Sciatic nerve (tissue), 2 donors: ENCODE results near the gene ERN2. TPM values are rescaled to one million over a fixed set of nuclear protein-coding genes. Genes with fewer than 3 reads are reported as not detected.
"Not testable (repeated sequence)": the region's sequence is repeated elsewhere in the genome, so short reads cannot be mapped to it uniquely, and the experiment has no call there.

Experiments used
- ATAC-seq: fragments of 200-7000 bp; cut with Tn5 transposase; one replicate; pipeline ENCODE4 v1.9.1; 2020; ENCODE audit warnings: mild to moderate bottlenecking, moderate library complexity
- DNase-seq: peaks from one replicate; pipeline ENCODE4 v3.0.0-alpha.2; 2020; ENCODE audit warnings: low spot score
- intact Hi-C: fragments of 100-400 bp; cut with DNase I; formaldehyde crosslinking; loops from one replicate; pipeline ENCODE4 v1.14.2; 2022
- total RNA-seq: library from RNA; stranded (reverse); fragmentation: NEBNext Ultra II Directional; extraction: Animal tissue kit (Norgen Biotek cat#: 25700); gene quantifications from one replicate; pipeline ENCODE4 v1.2.1, GENCODE V29; 2021
- donor health status: DM: no; HTN: no; CAD: no.
- donor health status: DM: no; HTN: no; CAD: no.

ERN2 gene
- total RNA-seq, 1 donor from 2014 or later, result not detected

DNA sequence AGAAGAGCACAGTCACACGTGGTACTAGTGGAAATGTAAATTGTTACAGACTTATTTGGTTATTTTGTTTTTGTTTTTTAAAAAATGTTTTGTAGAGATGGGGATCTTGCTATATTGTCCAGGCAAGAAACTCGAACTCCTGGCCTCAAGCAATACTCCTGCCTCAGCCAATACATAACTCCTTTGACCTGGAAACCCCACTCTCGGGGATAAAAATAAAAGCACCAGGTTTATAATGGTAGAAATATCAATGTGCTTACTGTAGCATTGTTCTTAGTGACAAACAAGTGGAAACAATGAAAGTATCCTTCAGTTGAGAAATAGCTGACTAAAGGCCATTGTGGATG, 11.7 kb upstream of the ERN2 start:
- intact Hi-C loops, result no loop called here
- ATAC-seq, result no peak
- no peak for DNase-seq

DNA sequence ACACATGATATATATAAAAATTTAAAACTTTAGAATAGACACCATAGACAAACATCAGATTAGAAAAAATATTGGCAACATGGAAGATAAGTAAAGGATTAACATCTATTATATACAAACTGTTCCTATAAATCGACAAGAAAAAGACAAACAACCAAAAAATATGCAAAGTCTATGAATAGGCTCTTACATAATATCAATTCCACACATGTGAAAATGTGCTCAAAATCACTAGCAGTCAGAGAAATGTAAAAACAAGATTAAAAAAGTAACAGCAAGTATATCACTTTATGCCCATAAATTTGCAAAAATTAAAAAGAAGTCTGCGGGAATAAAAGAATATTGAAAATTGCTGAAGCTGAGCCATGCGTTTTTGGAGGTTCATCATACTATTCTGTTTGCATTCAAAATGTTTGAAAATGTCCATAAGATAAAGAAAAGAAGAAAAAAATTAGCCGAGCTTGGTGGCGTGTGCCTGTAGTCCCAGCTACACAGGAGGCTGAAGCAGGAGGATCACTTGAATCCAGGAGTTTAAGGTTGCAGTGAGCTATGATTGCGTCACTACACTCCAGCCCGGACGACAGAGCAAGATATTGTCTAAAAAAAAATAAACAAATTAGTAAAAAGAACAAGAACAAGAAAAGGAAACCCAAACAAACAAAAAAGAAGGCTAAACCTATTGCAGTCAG, 11.2 kb upstream of the ERN2 start:
- intact Hi-C loops, result no loop called here

DNA sequence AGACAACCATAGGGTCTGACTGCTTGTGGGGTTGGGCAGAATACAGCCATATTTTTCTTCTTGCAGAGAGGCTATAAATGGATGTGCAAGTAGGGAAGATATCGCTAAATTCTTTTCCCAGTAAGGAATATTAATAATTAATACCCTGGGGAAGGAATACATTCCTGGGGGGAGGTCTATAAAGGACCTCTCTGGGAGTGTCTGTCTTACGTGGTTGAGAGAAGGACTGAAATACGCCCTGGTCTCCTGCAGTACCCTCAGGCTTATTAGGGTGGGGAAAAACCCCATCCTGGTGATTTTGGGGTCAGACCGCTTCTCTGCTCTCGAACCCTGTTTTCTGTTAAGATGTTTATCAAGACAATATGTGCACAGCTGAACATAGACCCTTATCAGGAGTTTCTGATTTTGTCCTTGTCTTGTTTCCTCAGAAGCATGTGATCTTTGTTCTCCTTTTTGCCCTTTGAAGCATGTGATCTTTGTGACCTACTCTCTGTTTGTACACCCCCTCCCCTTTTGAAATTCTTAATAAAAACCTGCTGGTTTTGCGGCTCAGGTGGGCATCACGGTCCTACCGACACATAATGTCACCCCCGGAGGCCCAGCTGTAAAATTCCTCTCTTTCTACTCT, 9.7 kb upstream of the ERN2 start:
- intact Hi-C loops, ATAC-seq, DNase-seq: not testable (repeated sequence)

More for the DNA sequence above, 11.2 kb upstream of the ERN2 start:
- DNase-seq, result no peak
- ATAC-seq, result no peak

DNA sequence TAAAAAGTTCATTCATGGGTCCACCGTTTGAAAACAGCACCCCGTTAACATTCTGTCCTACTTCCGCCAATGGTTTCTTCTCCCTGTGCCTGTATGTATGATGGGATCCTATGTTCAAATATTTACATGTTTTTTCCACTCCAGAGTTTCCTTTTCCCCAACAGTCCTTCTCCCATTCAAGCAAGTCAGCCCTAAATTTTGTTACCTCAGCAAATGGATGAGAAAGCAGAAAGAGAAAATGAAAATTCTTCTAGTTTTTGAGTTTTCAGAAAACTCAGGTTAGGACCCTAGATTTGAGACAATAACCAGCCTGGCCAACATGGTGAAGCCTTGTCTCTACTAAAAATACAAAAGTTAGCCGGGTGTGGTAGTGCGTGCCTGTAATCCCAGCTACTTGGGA, 3.5 kb upstream of the ERN2 start:
- DNase-seq (no peak), ATAC-seq (no peak)
- intact Hi-C loops, result no loop called here

DNA sequence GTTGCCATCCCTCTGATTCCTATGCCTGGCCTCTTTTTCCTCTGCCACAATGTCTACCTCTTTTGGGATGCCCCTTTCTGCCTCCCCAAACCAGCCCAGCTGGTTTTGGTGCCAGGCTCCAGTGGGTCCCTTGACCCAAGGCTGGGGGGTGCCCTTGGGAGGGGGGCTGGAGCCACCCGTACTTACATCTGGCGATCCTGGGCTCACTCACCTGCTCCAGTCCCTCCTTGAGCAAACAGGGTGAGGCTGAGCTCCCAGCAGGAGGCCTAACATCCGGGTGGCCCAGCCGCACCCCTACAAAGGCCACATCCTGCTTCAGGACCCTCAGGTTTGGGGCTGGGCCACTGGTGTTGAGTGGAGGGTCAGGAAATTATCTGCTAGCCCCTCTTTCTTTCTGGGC, 1.2 kb downstream of the ERN2 start:
- no peak for DNase-seq
- no peak for ATAC-seq
- intact Hi-C loops, result no loop called here

DNA sequence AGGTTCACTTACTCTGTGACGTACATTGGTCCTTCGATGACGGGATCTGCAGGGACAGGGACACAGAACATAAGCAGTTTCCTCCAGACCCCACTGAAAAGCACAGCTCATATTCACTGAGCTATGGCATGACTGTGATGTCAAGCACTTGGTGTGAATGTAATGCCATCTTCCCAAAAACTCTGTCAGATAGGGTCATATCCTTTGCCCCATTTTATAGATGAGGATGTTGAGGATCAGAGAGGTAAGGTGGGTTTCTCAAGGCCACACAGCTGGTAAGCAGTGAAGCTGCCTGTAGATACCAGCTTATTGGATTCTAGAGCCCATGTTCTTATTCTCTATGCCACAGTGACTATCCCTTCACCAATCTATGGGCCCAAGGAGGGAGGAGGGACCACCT, 2.5 kb downstream of the ERN2 start:
- intact Hi-C loops, result no loop called here
- ATAC-seq, result no peak
- no peak for DNase-seq

DNA sequence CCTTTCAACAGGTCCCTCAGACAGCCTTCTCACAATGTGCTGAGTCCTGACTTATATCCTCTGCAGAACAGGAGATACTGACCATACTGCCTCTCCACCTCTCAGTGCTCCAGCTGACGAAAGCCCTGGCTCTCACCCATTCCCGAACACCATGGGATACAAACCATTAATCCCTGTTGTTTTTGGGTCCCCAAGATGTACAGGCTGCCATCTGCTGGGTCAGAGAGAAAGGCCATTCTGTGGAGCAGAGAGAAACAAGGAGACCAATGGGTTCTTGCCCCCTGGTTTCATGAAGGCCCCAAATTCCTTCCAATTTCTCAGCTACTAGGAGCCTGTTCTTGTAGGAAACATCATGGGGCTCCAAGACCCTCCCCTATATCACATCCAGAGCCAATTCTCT, 3.0 kb downstream of the ERN2 start:
- intact Hi-C loops, result no loop called here
- ATAC-seq (no peak), DNase-seq (no peak)

DNA sequence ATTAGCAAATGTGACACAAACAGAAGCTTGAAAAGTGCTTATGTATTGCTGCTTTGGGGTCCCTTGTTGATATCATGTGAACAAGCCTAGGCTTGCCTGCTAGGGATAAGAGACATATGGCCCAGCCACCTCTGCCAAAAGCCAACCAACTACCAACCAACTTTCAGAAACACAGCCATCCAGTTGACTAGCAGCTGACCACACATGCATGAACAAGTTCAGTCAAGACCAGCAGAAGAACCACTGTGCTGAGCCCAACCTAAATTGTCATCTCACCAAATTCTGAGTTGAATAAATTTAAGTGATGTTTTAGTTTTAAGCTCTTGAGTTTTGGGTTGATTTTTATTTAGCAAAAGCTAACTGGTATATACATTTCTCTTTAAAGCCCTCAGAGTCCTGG, 3.5 kb downstream of the ERN2 start:
- intact Hi-C loops, result no loop called here
- ATAC-seq (no peak), DNase-seq (no peak)

DNA sequence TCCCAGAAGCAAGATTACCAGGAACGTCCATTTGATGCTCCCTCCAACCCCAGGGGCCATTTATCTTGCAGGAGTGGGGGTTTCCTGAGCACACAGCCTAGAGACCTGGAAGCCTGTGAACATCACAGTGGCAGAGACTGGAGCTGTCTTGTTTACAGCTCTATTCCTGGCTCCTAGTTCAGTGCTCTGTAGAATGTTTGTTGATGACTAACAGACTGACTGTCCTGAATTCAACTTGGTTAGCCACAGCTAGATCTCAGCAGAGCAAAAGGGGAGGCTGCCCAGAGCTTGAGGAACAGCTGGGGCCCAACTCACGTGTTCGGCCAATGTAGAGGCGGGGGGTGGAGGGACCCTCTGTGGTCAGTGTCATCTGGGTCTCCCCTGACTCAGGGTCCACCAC, 6.6 kb downstream of the ERN2 start:
- intact Hi-C loops, result no loop called here
- ATAC-seq, result no peak

DNA sequence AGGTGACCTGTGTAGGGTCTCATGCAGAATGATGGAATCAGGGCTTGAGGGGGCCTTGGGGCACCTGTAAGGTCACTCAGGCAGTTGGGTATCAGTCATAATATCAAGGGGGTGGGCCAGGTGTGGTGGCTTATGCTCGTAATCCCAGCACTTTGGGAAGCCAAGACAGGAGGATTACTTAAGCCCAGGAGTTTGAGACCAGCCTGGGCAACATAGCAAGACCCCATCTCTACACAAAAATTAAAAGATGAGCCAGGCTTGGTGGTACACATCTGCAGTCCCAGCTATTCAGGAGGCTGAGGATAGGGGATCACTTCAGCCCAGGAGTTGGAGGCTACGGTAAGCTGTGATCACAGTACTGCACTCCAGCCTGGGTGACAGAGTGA, 7.5 kb downstream of the ERN2 start:
- DNase-seq (no peak), ATAC-seq (no peak)
- intact Hi-C loops, result no loop called here

More for the DNA sequence above, 6.6 kb downstream of the ERN2 start:
- DNase-seq, result no peak

DNA sequence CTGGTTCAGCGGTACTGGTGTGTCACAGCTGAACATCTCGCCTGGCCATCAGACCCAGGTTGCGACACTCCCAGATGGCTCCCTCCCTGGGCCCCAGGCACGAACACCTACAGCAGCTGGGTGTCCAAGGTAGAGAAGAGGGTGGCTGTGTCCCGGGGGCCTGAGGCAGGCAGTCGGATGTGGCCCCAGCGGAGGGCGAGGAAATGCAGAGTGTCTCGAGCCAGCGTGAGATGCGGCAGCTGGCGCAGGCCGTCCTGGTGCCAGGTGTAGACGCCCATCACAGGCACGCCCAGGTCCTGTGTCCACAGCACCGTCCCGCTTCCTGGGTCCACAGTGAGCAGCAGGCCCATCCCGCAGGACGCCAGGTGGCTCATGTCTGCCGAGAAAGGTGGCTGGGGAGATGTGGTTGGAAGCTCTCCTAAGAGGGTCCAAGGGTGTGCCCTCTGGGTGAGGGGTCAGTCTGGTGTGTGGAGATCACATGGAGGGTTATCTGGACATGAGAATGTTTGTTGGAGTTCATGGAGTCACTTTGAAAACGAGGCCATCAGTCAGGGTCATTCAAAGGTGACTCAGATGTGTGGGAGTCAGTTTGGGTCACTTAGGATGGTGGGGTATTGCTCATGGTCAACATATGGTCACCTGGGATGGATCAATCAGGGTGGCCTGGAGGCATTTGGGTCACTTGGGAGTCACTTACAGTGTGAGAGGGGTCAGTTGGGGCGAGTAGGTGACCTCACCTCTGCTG, 8.1 kb downstream of the ERN2 start:
- no peak for DNase-seq
- no peak for ATAC-seq
- intact Hi-C loops, result no loop called here

DNA sequence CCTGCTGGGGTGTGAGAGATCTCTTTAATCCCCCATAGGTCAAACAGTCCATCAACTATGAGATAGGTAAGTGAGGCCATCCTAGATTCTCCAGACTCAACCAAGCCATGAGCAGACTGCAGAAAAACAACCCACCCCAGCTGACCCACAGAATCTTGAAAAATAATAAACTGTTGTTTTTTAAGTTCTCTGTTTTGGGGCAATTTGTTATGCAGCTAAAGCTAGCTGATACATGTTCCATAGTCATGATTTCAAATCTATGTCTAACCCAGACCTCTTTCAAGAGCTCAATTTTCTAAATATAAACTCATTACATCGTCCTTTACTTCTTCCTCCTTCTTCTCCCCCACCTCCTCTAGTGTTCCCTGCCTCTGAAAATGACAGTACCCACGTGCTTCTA, 10.1 kb downstream of the ERN2 start:
- intact Hi-C loops, result no loop called here
- ATAC-seq, result no peak
- no peak for DNase-seq

DNA sequence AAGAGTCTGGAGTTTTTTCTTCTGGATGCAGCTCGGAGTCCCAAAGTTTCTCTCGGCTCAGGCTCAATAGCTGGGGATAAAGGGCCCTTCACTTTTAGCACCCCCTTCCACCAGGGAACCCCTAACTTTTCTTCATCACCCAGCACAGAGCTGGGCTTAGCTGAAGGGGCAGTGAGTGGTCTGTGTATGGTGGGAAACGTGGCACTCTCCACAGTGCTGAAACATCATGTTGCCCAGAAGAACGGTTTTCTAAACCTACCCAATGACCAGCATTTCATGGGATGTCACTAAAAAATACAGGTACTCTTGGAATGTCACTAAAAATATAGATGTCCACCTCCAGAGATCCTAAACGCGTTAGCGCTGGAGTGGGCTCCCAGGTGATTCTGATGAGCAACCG, 12.0 kb downstream of the ERN2 start:
- DNase-seq (no peak), ATAC-seq (no peak)
- intact Hi-C loops, result no loop called here

DNA sequence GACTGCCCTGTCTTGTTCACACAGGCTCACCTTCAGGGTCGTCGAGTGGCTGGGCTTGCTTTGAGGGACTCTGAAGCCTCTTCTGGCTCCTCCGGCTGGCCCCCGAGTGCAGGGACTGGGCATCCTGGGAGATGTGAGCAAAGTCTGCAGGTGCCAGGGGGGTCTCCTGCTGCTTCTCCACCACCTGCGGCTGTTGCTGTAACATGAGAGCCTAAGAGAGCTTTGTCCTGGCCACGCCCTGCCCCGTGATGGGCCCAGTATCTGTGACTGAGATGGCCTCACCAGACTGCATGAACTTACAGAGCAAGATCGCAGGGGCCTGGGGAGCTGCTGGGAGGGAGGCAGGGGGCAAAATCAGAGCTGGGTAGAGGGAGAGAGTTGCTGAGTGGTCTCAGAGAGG, 12.5 kb downstream of the ERN2 start:
- no peak for DNase-seq
- no peak for ATAC-seq

DNA sequence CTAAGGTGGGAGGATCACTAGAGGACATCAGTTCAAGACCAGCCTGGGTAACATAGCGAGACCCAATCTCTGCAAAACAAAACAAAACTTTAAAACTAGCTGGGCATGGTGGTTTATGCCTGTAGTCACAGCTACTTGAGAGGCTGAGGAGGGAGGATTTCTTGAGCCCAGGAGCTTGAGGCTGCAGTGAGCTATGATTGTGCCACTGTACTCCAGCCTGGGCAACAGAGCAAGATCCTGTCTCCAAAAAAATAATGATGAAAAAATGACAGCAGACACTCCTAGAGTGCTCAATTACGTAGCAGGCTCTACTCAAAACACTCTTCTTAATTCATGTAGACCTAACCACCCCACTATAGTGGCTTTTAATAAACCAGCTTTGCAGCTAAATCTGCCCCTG, 12.9 kb downstream of the ERN2 start:
- ATAC-seq (no peak), DNase-seq (no peak)
- intact Hi-C loops, result no loop called here

More for the DNA sequence above, 12.5 kb downstream of the ERN2 start:
- intact Hi-C loops, result no loop called here

DNA sequence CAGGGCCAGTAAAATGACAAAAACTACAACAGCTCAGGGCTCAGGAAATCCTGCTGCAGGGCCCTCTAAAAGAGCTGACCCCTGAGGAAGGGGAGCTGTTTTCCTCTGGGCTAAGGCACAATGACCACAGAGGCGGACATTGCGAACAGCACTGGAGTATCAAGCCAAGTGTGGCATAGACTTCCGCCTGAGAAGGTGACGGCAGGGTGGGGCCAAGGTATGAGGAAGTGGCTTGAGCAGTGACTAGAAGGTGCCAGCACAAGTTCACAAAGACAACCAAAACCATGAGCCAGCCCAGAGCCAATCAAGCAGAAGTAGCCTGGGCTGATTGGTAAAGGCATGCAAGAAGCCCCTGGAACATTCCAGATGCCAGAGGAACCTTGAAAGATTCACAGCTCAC, 13.9 kb downstream of the ERN2 start:
- intact Hi-C loops, result no loop called here
- no peak for DNase-seq
- ATAC-seq, result no peak

DNA sequence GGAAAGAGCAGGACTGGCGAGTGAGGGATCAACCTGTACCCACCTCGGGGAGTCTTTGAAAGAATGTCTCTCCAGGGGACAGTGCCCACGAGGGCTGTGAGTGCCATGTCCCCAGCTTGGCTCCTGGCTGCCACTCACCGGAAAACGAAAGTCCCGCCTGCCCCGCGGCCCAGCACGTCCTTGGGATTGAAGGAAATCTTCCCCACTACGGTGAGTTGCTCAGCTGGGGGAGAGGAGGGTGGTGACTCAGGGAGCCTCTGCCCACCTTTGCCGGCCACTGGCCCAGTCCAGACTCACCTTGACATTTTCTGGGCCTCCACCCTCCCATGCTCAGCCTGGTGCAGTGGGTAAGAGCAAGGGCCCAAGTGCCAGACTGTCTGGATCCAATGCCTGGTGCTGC, 17.3 kb downstream of the ERN2 start:
- ATAC-seq (no peak), DNase-seq (no peak)
- intact Hi-C loops, result no loop called here

DNA sequence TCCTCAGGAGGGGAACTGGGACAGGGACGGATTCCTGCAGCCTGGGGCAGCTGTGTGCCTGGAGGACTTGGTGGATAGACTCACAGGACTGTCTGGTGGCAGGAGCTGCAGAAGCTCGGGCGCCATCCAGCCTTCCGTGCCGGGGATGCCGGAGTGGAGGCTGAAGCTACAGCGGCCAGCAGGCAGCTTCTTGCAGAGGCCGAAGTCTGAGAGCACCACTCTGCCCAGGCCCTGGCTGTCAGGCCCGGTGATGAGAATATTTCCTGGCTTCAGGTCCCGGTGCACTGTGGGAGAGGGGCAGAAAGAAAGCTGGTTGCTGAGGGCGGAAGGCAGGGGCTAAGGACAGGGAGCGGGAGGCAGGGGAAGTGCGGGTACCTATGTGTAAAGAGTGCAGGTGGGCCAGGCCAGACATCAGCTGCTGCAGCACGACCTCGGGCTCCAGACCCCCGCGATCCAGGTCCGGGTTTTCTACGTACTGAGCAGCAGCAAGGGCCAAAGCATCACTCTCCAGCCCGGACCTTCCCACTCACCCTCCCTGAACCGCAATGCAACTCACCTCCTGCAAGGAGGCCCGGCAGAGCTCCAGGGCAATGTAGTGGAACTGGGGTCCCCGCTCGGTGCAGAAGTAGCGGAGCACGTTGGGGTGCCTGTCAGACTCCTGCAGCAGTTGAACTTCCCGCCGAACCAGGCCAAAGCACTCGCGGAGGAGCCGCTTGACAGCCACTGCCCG, 18.2 kb downstream of the ERN2 start:
- intact Hi-C loops, result no loop called here
- DNase-seq, result no peak
- peak; percentile 48 for ATAC-seq

DNA sequence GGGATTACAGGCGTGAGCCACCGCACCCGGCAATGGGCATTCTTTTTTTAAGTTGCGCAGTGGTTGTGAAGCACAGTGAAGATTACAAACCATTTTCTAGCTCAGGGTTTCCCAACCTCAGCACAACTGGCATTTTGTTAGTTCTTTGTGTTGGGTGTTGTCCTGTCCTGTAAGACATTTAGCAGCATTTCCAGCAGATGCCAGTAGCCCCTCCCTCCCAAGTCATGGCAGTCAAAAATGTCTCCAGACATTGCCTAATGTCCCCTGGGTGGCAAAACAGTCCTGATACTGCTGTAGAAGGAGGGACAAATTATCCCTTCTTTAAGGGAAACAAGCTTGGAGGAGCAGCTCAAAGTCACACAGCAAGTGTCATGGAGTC, 18.8 kb downstream of the ERN2 start:
- DNase-seq (no peak), ATAC-seq (no peak)
- intact Hi-C loops, result no loop called here
